Gastrocnemius medialis (tissue), 4 donors: ENCODE measurements around the gene ADGRD1. TPM values are rescaled to one million over a fixed set of nuclear protein-coding genes. Genes with fewer than 3 reads are reported as not detected.

ENCODE experiments used
- ATAC-seq, 2 donors: fragments of 150-250 bp; one replicate each; pipeline ENCODE4 v1.9.1; 2016
- DNase-seq, 2 donors: peaks; one replicate each; pipeline ENCODE4 v3.0.0-alpha.2; 2019
- H3K27ac ChIP-seq, 4 donors: fragments of 200-600 bp; sonication (generic); 1 replicate in 1 of 4; 2 replicates in 3 of 4; pipeline ENCODE4 v1.5.1; 2016 to 2018; ENCODE audit warnings: mild to moderate bottlenecking in 2 of 4, moderate library complexity in 1 of 4
- H3K27me3 ChIP-seq, 3 donors: fragments of 200-600 bp; sonication (generic) in 2 of 3; 1 replicate in 1 of 3; 2 replicates in 2 of 3; pipeline versions ENCODE4 v1.5.1 to v1.6.0; 2016 to 2019; ENCODE audit warnings: mild to moderate bottlenecking in 1 of 3, moderate library complexity in 1 of 3
- H3K36me3 ChIP-seq, 2 donors: fragments of 200-600 bp; sonication (generic) in 1 of 2; one replicate each; pipeline ENCODE4 v1.5.1; 2017 to 2018
- H3K4me1 ChIP-seq, 2 donors: fragments of 200-600 bp; sonication (generic) in 1 of 2; one replicate each; pipeline ENCODE4 v1.5.1; 2016 to 2017; ENCODE audit warnings: mild to moderate bottlenecking in 2 of 2
- H3K4me3 ChIP-seq, 4 donors: fragments of 200-600 bp; sonication (generic) in 3 of 4; 1 replicate in 1 of 4; 2 replicates in 3 of 4; pipeline ENCODE4 v1.5.1; 2016 to 2019; ENCODE audit warnings: mild to moderate bottlenecking in 2 of 4
- H3K9me3 ChIP-seq, 3 donors: fragments of 200-600 bp; sonication (generic) in 2 of 3; 1 replicate in 1 of 3; 2 replicates in 2 of 3; pipeline ENCODE4 v1.5.1; 2016 to 2019
- POLR2A ChIP-seq, 2 donors: fragments of 450-650 bp; IDR thresholded peaks; one replicate each; pipeline ENCODE4 v1.6.1; 2017; ENCODE audit warnings: antibody characterized with exemption in 2 of 2, mild to moderate bottlenecking in 2 of 2, moderate library complexity in 2 of 2
- in situ Hi-C, 4 donors: fragments of 200-750 bp; cut with MboI; loops; one replicate each; pipeline versions ENCODE4 v1.15.0 to v1.8.0; 2017; ENCODE audit warnings: low sequenced_read_pairs in 4 of 4
- intact Hi-C: fragments of 100-400 bp; cut with DNase I; formaldehyde crosslinking; loops from one replicate; pipeline ENCODE4 v1.15.1; 2023; ENCODE audit warnings: low total_unique reads
- total RNA-seq, 4 donors: library from RNA; depleted of rRNA; stranded (reverse); fragments of >200 nt; gene quantifications; one replicate each; pipeline versions ENCODE4 v1.1.0 to v1.2.3, GENCODE V29; 2016
- TF ChIP-seq, protein P1 (sequence below), 5 experiments: fragments of 450-650 bp in 3 of 5; fragments of 200-600 bp in 2 of 5; sonication (generic) in 2 of 5; IDR thresholded peaks in 4 of 5; conservative IDR thresholded peaks in 1 of 5; 1 replicate in 4 of 5; 2 replicates in 1 of 5; pipeline ENCODE4 v1.5.1; 2016 to 2019; ENCODE audit warnings: antibody characterized with exemption in 5 of 5, mild to moderate bottlenecking in 3 of 5, moderate library complexity in 3 of 5

Gene ADGRD1
- total RNA-seq, 4 donors from 2014 or later: 5.3 to 9.6 (median 8.2) TPM

DNA sequence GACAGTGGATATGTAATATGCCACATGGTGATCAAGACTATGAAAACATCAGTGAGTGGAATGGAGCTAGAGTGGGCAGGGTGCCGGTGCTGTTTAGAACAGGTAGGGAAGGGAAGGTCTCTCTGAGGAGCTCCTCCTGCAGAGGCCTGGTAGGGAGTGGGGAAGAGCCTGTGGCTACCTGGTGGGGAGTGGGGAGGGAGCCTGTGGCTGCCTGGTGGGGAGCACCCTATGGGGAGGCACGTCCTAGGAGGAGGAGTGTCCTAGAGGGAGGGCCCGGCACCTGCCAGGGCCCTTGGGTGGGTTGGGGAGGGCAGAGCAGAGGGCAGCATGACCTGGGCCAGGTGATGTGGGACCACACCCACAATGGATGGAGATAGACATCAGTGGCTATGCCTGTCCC, 122.6 kb downstream of the ADGRD1 start:
- no peak for DNase-seq
- Histone ChIP-seq H3K27ac (no peak overlapping the region), H3K9me3 (no peaks in the 10 kb centered on the region), H3K36me3 (no peaks in the 10 kb centered on the region), H3K4me1 (no peaks in the 10 kb centered on the region), H3K27me3 (no peaks in the 10 kb centered on the region), H3K4me3 (no peak overlapping the region)
- in situ Hi-C loops: no loop called here
- TF ChIP-seq POLR2A (IDR thresholded peaks at IDR 0.05): no peak
- TF ChIP-seq, protein P1, sequence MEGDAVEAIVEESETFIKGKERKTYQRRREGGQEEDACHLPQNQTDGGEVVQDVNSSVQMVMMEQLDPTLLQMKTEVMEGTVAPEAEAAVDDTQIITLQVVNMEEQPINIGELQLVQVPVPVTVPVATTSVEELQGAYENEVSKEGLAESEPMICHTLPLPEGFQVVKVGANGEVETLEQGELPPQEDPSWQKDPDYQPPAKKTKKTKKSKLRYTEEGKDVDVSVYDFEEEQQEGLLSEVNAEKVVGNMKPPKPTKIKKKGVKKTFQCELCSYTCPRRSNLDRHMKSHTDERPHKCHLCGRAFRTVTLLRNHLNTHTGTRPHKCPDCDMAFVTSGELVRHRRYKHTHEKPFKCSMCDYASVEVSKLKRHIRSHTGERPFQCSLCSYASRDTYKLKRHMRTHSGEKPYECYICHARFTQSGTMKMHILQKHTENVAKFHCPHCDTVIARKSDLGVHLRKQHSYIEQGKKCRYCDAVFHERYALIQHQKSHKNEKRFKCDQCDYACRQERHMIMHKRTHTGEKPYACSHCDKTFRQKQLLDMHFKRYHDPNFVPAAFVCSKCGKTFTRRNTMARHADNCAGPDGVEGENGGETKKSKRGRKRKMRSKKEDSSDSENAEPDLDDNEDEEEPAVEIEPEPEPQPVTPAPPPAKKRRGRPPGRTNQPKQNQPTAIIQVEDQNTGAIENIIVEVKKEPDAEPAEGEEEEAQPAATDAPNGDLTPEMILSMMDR (IDR thresholded peaks at IDR 0.05 in 4 of 5, conservative IDR thresholded peaks at IDR 0.05 in 1 of 5): no peak
- intact Hi-C loops: no loop called here
- ATAC-seq: no peak

DNA sequence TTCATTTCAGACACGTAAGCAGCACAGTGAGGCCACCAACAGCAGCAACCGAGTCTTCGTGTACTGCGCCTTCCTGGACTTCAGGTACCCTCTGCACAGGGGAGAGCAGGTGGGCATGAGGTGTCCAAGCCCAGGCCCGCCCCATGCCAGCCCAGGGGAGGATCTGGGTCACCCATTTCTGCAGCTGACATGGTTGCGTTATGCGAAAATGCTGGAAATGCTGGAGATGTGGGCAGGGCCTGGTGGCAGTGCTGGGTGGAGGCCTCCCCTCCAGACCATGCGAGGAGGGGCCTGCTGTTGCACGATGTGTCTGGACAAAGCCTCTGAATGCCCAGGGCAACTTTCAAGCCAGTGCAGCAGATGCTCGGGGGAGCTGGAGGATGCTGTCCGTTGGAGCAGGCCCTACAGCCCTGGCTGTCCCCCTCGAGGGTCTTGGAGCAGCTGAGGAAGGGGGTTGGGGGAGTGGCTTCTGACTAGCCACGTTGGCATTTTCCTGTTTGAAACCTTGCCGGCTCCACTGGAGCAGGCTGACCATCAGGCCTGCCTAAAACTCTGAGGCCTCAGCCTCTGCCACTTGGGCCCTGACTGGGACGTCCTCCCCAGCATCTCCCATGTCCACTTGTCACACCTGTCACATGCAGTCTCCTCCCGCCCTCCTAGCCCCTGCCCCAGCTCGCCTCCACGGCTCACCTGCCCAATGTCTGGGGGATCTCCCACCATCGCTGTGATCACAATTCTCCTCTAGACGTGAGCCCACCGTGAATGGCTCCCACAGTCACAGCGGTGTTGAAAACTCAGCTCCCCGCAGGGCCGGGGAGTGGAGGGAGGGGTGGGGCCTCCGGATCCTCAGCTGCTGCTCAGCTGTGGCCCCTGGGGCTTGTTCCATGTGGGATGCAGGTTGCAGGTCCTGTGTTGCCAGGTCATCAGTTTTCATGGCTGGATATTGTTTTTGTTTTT, 123.4 kb downstream of the ADGRD1 start:
- no peak for ATAC-seq
- in situ Hi-C loops: no loop called here
- no peaks in the 10 kb centered on the region for H3K36me3 ChIP-seq
- H3K27me3 ChIP-seq: no peaks in the 10 kb centered on the region
- intact Hi-C loops: no loop called here
- H3K4me1 ChIP-seq: no peaks in the 10 kb centered on the region
- TF ChIP-seq, protein P1 (IDR thresholded peaks at IDR 0.05 in 4 of 5, conservative IDR thresholded peaks at IDR 0.05 in 1 of 5): no peak
- no peak for TF ChIP-seq POLR2A (IDR thresholded peaks at IDR 0.05)
- H3K9me3 ChIP-seq: no peaks in the 10 kb centered on the region
- no peak for DNase-seq
- H3K27ac ChIP-seq: no peak overlapping the region
- H3K4me3 ChIP-seq: no peak overlapping the region

DNA sequence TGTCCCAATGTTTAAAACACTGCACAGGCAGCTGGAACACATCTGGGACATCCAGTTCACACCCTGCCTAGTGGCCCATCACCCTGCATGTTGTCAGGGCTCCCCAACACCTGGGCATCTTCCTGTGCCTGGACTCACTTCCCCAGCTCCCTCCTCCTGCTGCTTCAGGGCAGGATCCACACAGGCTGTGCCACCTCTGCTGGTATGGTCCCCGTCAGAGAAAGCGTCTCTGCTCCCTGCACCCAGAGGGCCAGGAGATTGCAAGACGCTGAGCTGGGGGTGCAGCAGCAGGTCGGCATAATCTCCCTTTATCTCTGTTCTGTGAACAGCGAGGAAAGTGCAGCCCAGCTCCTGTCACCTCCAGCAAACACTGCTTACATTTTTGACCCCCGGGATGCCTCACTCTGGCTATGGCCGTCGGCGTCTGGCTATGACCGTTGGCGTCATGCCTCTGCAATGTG, 124.3 kb downstream of the ADGRD1 start:
- Histone ChIP-seq H3K4me3 (no peak overlapping the region), H3K36me3 (no peaks in the 10 kb centered on the region), H3K4me1 (no peaks in the 10 kb centered on the region), H3K27me3 (no peaks in the 10 kb centered on the region), H3K27ac (no peak overlapping the region), H3K9me3 (no peaks in the 10 kb centered on the region)
- DNase-seq (no peak), ATAC-seq (no peak)
- no peak for TF ChIP-seq POLR2A (IDR thresholded peaks at IDR 0.05)
- TF ChIP-seq, protein P1 (IDR thresholded peaks at IDR 0.05 in 4 of 5, conservative IDR thresholded peaks at IDR 0.05 in 1 of 5): no peak
- in situ Hi-C loops (no loop called here), intact Hi-C loops (no loop called here)

GRCh38 chr12:131082290-131083194, 128.8 kb downstream of the ADGRD1 start:
- in situ Hi-C loops (no loop called here), intact Hi-C loops (no loop called here)
- DNase-seq (no peak), ATAC-seq (no peak)
- H3K9me3 ChIP-seq: no peaks in the 10 kb centered on the region
- H3K36me3 ChIP-seq: no peaks in the 10 kb centered on the region
- no peak overlapping the region for H3K4me3 ChIP-seq
- TF ChIP-seq POLR2A (IDR thresholded peaks at IDR 0.05): no peak
- TF ChIP-seq, protein P1 (IDR thresholded peaks at IDR 0.05 in 4 of 5, conservative IDR thresholded peaks at IDR 0.05 in 1 of 5): no peak
- no peak overlapping the region for H3K27ac ChIP-seq
- no peaks in the 10 kb centered on the region for H3K27me3 ChIP-seq
- H3K4me1 ChIP-seq: no peaks in the 10 kb centered on the region
